ENCODE data around the gene SLITRK3. TPM values are rescaled to one million over a fixed set of nuclear protein-coding genes. Genes with fewer than 3 reads are reported as not detected.

The SLITRK3 gene
- total RNA-seq, 1 experiment from 2014 or later = 0.48 TPM

DNA sequence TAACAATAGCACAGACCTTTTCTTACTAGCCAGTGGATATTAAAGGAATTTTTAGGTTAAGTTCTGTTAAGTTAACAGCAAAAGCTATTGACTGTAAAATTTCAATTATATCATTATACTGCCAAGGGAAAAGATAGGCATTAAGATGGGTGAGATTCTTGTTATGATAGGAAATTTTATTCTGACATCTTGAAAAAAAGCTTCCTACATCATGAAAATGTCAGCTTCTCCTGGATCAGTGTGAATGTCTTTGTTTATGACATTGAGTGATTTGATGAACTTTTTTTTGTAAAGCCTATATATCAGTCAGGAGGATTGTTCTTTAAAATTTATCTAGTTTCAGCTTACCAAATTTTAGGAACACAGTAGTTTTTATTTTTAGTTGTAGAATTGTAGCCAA, 47.4 kb upstream of the SLITRK3 start:
- no peak overlapping the region for H3K23ac ChIP-seq (ENCODE audit: insufficient read length, low read depth, low read length)
- H4K8ac ChIP-seq (replicated peaks; ENCODE audit: insufficient read length, low read depth, low read length) = no peak overlapping the region
- Mint-ChIP-seq H3K36me3 (ENCODE audit: insufficient read depth in 1 of 3, low read depth in 3 of 3) (peaks cover 4 to 13% (median 5%) of the 10 kb centered on the region in 3 experiments; a peak in 6 of 7 replicates), H3K4me1 (peaks cover 8 to 11% of the 10 kb centered on the region in 2 experiments), H3K27ac (no peak overlapping the region), H3K9me3 (peaks cover 9 to 13% of the 10 kb centered on the region in 2 experiments), H3K4me3 (no peak overlapping the region), H3K27me3 (ENCODE audit: low read depth) (peaks cover 1% of the 10 kb centered on the region; the same call in 1 of the 2 replicates)
- no peak overlapping the region for H2BK20ac ChIP-seq (ENCODE audit: low read depth, low read length, poor library complexity, severe bottlenecking)
- H3K4me1 ChIP-seq (ENCODE audit: insufficient read depth, low read length) = no peaks in the 10 kb centered on the region
- no peaks in the 10 kb centered on the region for H3K9me3 ChIP-seq (ENCODE audit: control insufficient read depth, low read depth, low read length)
- no peak overlapping the region for H2AFZ ChIP-seq (ENCODE audit: low read length)
- no peaks in the 10 kb centered on the region for H3K23me2 ChIP-seq (ENCODE audit: insufficient read length, low read depth, low read length, poor library complexity, severe bottlenecking)
- H3K18ac ChIP-seq (ENCODE audit: insufficient read length, low read depth, low read length) = no peak overlapping the region
- no peak overlapping the region for H2BK15ac ChIP-seq (ENCODE audit: low read depth, low read length)
- no peak overlapping the region for H2BK5ac ChIP-seq (ENCODE audit: insufficient read length, low read length)
- no peaks in the 10 kb centered on the region for H3K79me1 ChIP-seq (ENCODE audit: insufficient read depth, low read depth, low read length, poor library complexity, severe bottlenecking)
- H2AK5ac ChIP-seq (ENCODE audit: insufficient read length, low read length) = no peak overlapping the region
- H3K9ac ChIP-seq (ENCODE audit: extremely low read depth, insufficient read length, low read length) = no peak overlapping the region
- no peak overlapping the region for H3K14ac ChIP-seq (ENCODE audit: insufficient read depth, low read length)
- H3K27ac ChIP-seq (ENCODE audit: insufficient read length, low read depth, low read length) = no peak overlapping the region
- H4K91ac ChIP-seq (ENCODE audit: insufficient read length, low read depth, low read length) = no peak overlapping the region
- H3K4ac ChIP-seq (ENCODE audit: low read depth, low read length) = no peak overlapping the region
- H3K27me3 ChIP-seq (ENCODE audit: insufficient read depth, low read length) = no peaks in the 10 kb centered on the region
- H4K20me1 ChIP-seq (ENCODE audit: control insufficient read depth, insufficient read depth, insufficient read length) = no peaks in the 10 kb centered on the region
- H3K79me2 ChIP-seq (ENCODE audit: insufficient read depth, low read length) = no peaks in the 10 kb centered on the region
- TF ChIP-seq, protein P1, sequence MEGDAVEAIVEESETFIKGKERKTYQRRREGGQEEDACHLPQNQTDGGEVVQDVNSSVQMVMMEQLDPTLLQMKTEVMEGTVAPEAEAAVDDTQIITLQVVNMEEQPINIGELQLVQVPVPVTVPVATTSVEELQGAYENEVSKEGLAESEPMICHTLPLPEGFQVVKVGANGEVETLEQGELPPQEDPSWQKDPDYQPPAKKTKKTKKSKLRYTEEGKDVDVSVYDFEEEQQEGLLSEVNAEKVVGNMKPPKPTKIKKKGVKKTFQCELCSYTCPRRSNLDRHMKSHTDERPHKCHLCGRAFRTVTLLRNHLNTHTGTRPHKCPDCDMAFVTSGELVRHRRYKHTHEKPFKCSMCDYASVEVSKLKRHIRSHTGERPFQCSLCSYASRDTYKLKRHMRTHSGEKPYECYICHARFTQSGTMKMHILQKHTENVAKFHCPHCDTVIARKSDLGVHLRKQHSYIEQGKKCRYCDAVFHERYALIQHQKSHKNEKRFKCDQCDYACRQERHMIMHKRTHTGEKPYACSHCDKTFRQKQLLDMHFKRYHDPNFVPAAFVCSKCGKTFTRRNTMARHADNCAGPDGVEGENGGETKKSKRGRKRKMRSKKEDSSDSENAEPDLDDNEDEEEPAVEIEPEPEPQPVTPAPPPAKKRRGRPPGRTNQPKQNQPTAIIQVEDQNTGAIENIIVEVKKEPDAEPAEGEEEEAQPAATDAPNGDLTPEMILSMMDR (conservative IDR thresholded peaks at IDR 0.05) = no peak
- no peak overlapping the region for H3T11ph ChIP-seq (ENCODE audit: low read length)
- no peak overlapping the region for H2BK12ac ChIP-seq (ENCODE audit: insufficient read length, low read depth, low read length)
- DNase-seq = no peak
- no peak overlapping the region for H3K56ac ChIP-seq (ENCODE audit: insufficient read length, low read depth, low read length)
- no peak overlapping the region for H3K4me2 ChIP-seq (ENCODE audit: insufficient read depth, insufficient read length, low read length)
- no peak overlapping the region for H2BK120ac ChIP-seq (ENCODE audit: low read depth, low read length, poor library complexity, severe bottlenecking)
- no peak overlapping the region for H4K5ac ChIP-seq (ENCODE audit: insufficient read length, low read depth, low read length)

Measured in H9 (cell line).